GM18861 (cell line): ENCODE data around the gene ZMIZ2.
"Not testable (repeated sequence)": the region's sequence is repeated elsewhere in the genome, so short reads cannot be mapped to it uniquely, and the experiment has no call there.

Experiments
- ATAC-seq: cut with Tn5 transposase; IDR thresholded peaks from one replicate; pipeline ENCODE4 v1.9.1; 2021; ENCODE audit not compliant: unreplicated experiment

ZMIZ2 gene

GRCh38 chr7:44727158-44727936, 21.3 kb upstream of the ZMIZ2 start:
- ATAC-seq: no peak

GRCh38 chr7:44727937-44728262, 20.7 kb upstream of the ZMIZ2 start:
- ATAC-seq: no peak

- ATAC-seq: no peak
These were observed 18.6 kb upstream of the ZMIZ2 start for GRCh38 chr7:44729949-44730590.

GRCh38 chr7:44732971-44733370, 15.7 kb upstream of the ZMIZ2 start:
- not testable (repeated sequence) for ATAC-seq

- ATAC-seq: no peak
These were observed 14.8 kb upstream of the ZMIZ2 start for GRCh38 chr7:44733708-44734481.

- ATAC-seq: peak; percentile 73
These were observed 13.1 kb upstream of the ZMIZ2 start for GRCh38 chr7:44735403-44736165.

GRCh38 chr7:44736896-44737295, 11.8 kb upstream of the ZMIZ2 start:
- no peak for ATAC-seq

- no peak for ATAC-seq
These were observed 10.5 kb upstream of the ZMIZ2 start for GRCh38 chr7:44738051-44738723.

- no peak for ATAC-seq
These were observed 9.6 kb upstream of the ZMIZ2 start for GRCh38 chr7:44738876-44739665.

- ATAC-seq: no peak
These were observed 8.6 kb upstream of the ZMIZ2 start for GRCh38 chr7:44740055-44740454.

GRCh38 chr7:44743750-44744149, 4.9 kb upstream of the ZMIZ2 start:
- no peak for ATAC-seq

GRCh38 chr7:44748948-44749731, 493 bp downstream of the ZMIZ2 start:
- ATAC-seq: no peak

- ATAC-seq: no peak
These were observed 1.3 kb downstream of the ZMIZ2 start for GRCh38 chr7:44749992-44750391.

GRCh38 chr7:44750424-44750823, 1.8 kb downstream of the ZMIZ2 start:
- ATAC-seq: no peak

- peak; percentile 61 for ATAC-seq
These were observed 2.4 kb downstream of the ZMIZ2 start for GRCh38 chr7:44750921-44751571.

GRCh38 chr7:44752822-44753221, 4.2 kb downstream of the ZMIZ2 start:
- no peak for ATAC-seq

GRCh38 chr7:44754802-44755697, 6.4 kb downstream of the ZMIZ2 start:
- no peak for ATAC-seq
